ENCODE measurements around the gene ACSBG1.

Gene ACSBG1

DNA sequence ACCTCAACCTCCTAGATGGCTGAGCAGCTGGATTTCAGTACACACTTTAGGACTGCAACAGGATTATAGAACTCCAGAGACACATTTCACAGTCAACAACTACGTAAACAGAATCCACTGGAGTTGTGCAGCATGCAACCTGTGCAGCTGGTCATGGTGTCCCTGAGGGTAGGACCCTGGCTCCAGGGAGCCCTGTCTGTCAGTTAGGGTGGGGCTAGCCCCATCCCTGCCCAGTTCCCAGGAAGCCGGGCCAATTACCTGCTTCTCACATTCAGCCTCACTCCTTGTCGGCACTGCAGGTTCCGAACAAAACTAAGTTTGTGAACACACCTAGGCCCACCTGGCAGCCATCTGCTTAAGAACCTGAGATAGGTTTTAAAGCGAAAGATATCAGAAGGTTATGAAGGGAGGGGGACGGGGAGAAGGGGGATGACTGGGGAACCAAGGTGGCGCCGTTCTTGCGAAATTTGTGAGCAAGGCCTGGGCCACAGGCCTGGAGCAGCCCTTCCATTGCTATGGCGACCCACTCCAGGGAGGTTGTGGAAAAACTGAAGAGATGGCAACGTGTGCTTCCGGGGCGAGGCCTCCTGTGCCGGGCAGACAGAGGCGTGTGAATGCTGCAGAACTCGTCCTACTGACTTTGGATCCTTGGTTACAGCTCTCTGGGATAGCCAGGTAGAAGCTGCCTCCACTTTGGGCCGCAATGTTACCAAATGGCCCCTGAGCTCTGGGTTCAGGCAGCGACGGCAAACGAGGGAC, 25.3 kb downstream of the ACSBG1 start:
- H3K27me3 Mint-ChIP-seq = peaks cover 13 to 26% of the 10 kb centered on the region in 2 donors
- H3K36me3 Mint-ChIP-seq (ENCODE audit: insufficient read depth) = no peaks in the 10 kb centered on the region
- H3K27ac Mint-ChIP-seq = no peak overlapping the region
- no peak for ATAC-seq (replicated peaks)
- no peaks in the 10 kb centered on the region for H3K9me3 Mint-ChIP-seq
- H3K4me3 Mint-ChIP-seq = no peak overlapping the region
- H3K4me1 Mint-ChIP-seq (ENCODE audit: low read depth in 2 of 2) = no peaks in the 10 kb centered on the region
- DNase-seq = no peak

DNA sequence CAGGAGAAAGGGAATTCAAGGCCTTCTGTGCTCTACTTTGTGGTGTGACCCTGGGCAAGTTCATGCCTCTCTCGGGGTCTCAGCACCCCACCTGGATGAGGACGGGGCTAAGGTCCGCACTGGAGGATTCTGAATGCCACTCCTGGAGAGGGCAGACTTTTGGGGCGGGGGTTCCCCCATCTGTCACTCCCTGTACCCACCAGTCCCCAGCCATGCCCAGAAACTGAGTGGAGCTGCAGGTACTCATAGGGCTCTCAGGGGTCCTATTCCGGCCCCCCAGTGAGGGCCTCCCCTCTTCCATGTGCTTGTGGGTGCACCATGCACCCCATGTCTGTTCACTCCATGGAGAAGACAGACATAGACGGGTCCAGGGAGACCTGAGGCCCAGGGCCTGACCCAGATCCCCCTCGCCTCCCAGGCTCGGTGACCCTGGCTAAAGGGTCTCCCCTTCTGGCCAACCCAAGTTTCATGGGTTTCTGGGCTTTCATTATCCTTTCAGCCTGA, 26.0 kb downstream of the ACSBG1 start:
- H3K27me3 Mint-ChIP-seq = peaks cover 13 to 22% of the 10 kb centered on the region in 2 donors
- no peak overlapping the region for H3K27ac Mint-ChIP-seq
- no peak for ATAC-seq (replicated peaks)

DNA sequence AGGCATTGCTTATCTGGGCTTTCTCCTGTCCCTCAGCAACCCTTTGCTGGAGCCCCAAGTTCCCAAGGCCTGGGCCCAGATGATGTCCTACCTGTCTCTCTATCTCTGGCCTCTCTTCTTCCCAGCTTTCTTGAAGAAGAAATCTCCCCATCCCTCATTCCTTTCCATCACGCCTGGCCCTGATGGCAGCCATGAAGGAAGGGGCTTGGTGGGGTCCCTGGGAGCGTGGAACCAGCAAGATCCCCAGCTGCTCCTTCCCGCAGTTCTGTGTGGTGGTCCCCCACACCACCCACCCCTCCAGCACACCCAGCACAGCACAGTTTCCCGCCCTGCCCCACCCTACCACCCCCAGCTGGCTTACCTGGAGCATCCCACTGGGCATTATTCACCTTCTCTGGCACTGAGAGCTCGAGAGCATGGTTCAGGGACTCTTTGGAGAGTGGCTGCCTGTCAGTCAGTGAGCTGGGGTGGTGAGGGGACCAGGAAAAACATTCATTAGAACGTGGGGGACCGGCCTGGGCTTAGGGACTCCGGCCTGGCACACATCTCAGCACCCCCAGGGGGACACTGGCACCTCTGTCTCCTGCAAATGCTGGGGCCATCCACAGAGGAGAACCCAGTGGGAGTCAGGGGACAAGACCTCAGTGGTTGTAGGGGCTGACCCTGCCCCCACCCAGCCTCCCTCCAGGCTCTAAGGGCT, 26.6 kb downstream of the ACSBG1 start:
- Mint-ChIP-seq H3K27ac (no peak overlapping the region), H3K27me3 (peaks cover 7 to 16% of the 10 kb centered on the region in 2 donors), H3K4me3 (no peak overlapping the region), H3K36me3 (ENCODE audit: insufficient read depth) (no peaks in the 10 kb centered on the region), H3K4me1 (ENCODE audit: low read depth in 2 of 2) (no peaks in the 10 kb centered on the region), H3K9me3 (no peaks in the 10 kb centered on the region)
- DNase-seq (no peak), ATAC-seq (replicated peaks) (no peak)

More for the DNA sequence above, 26.0 kb downstream of the ACSBG1 start:
- H3K36me3 Mint-ChIP-seq (ENCODE audit: insufficient read depth) = no peaks in the 10 kb centered on the region
- no peak overlapping the region for H3K4me3 Mint-ChIP-seq
- no peaks in the 10 kb centered on the region for H3K4me1 Mint-ChIP-seq (ENCODE audit: low read depth in 2 of 2)
- DNase-seq = no peak
- no peaks in the 10 kb centered on the region for H3K9me3 Mint-ChIP-seq

DNA sequence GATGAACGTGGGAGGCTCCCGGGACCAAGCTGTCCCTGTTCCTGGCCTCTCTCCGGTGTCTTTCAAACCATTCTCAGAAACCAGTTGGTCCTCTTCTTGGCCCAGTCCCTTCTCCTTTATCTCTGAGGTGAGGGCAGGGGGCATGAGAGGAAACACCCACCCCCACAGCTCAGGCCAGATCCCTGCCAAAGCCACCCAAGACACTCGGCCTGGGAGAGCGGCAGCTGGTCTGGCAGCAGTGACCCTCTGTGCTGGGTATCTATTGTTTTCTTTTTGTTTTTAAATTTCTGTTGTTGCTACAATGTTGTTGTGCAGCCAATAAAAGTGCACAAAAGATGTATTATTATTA, 27.3 kb downstream of the ACSBG1 start:
- H3K27ac Mint-ChIP-seq = no peak overlapping the region

DNA sequence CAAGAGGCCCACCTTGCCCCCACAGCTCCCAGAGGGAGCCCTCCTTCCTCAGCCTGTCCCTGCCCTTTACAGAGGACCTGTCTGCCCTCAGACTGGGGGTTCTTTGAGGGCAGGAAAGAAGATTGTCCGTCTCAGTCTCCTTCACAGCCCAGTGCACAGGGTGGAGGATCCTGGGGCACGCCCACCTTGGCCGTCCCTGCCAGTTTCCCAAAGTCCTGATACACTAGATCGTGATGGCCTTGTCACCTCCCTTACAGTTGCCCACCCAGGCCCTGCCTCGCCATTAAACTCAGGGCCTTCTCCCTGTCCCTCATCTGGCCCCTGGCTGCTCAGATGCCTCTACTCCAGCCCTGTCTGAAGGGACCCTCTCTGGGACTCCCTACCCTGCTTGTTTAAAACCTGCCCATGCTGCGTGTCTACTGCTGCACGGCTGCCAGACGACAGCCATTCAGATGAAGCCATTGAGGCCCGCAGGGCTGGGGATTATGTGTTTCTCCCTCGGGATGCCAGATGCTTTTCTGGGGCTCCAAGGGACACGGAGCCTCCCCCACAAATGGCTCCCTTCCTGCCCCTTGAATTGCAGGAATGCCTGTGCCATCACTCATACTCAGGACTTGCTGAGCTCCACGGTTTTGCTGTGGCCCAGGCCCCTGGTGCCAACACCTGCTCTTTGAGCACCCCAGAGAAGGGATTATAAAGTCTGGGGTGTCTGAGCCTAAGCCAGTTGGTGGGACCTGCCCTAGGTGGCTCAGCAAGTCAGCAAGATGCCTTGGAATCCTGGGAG, 27.8 kb downstream of the ACSBG1 start:
- ATAC-seq (replicated peaks) (no peak), DNase-seq (no peak)
- H3K36me3 Mint-ChIP-seq (ENCODE audit: insufficient read depth) = no peaks in the 10 kb centered on the region
- no peak overlapping the region for H3K27ac Mint-ChIP-seq
- peaks cover 0 to 3% of the 10 kb centered on the region in 2 donors for H3K27me3 Mint-ChIP-seq
- H3K4me3 Mint-ChIP-seq = no peak overlapping the region
- no peaks in the 10 kb centered on the region for H3K9me3 Mint-ChIP-seq
- no peaks in the 10 kb centered on the region for H3K4me1 Mint-ChIP-seq (ENCODE audit: low read depth in 2 of 2)

More for the DNA sequence above, 27.3 kb downstream of the ACSBG1 start:
- H3K36me3 Mint-ChIP-seq (ENCODE audit: insufficient read depth) = no peaks in the 10 kb centered on the region
- H3K4me3 Mint-ChIP-seq = no peak overlapping the region
- ATAC-seq (replicated peaks) = no peak
- no peaks in the 10 kb centered on the region for H3K9me3 Mint-ChIP-seq
- no peak for DNase-seq
- H3K27me3 Mint-ChIP-seq = peaks cover 3 to 9% of the 10 kb centered on the region in 2 donors
- no peaks in the 10 kb centered on the region for H3K4me1 Mint-ChIP-seq (ENCODE audit: low read depth in 2 of 2)

DNA sequence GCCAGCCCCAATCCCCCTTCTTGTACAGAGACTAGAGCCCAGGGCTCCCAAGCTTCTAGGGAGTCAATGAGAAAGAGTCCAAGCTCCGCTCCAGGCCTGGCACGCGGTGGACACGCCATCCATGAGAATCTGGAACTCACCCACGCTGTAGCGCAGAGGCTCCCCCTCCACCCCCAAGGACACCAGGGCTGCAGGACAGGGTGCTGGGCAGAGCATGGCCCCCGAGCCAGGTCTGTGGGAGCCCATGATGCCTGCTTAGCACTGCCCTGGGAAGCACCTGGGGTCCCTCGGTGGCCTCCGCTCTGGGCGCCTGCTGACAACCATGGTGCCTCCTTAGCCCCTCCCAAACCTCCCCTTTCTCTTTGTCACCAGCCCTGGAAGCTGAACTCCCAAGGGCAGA, 28.5 kb downstream of the ACSBG1 start:
- Mint-ChIP-seq H3K27me3 (no peaks in the 10 kb centered on the region), H3K4me3 (no peak overlapping the region), H3K9me3 (no peaks in the 10 kb centered on the region), H3K36me3 (ENCODE audit: insufficient read depth) (no peaks in the 10 kb centered on the region), H3K27ac (no peak overlapping the region), H3K4me1 (ENCODE audit: low read depth in 2 of 2) (no peaks in the 10 kb centered on the region)
- ATAC-seq (replicated peaks) (no peak), DNase-seq (no peak)

DNA sequence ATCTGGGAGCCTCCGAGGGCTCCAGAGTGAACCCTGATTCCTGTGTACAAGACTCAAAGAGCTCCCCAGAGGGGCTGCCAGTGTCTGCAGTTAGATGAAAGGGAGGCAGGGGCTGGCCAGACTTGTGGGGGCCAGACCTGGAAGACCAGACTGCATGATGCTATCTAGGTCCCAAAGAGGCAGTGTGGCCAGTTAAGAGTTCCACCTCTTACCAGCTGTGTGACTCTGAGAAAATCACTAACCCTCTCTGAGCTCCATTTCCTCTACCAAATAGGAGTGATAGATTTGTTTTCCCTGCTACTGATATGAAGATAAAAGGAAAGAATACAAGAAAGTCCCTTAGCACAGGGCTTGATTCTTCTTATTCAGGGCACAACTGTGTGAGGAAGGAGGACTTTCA, 29.0 kb downstream of the ACSBG1 start:
- Mint-ChIP-seq H3K4me1 (ENCODE audit: low read depth in 2 of 2) (no peaks in the 10 kb centered on the region), H3K4me3 (no peak overlapping the region), H3K36me3 (ENCODE audit: insufficient read depth) (no peaks in the 10 kb centered on the region), H3K9me3 (no peaks in the 10 kb centered on the region), H3K27me3 (no peaks in the 10 kb centered on the region), H3K27ac (no peak overlapping the region)
- DNase-seq = no peak
- no peak for ATAC-seq (replicated peaks)

DNA sequence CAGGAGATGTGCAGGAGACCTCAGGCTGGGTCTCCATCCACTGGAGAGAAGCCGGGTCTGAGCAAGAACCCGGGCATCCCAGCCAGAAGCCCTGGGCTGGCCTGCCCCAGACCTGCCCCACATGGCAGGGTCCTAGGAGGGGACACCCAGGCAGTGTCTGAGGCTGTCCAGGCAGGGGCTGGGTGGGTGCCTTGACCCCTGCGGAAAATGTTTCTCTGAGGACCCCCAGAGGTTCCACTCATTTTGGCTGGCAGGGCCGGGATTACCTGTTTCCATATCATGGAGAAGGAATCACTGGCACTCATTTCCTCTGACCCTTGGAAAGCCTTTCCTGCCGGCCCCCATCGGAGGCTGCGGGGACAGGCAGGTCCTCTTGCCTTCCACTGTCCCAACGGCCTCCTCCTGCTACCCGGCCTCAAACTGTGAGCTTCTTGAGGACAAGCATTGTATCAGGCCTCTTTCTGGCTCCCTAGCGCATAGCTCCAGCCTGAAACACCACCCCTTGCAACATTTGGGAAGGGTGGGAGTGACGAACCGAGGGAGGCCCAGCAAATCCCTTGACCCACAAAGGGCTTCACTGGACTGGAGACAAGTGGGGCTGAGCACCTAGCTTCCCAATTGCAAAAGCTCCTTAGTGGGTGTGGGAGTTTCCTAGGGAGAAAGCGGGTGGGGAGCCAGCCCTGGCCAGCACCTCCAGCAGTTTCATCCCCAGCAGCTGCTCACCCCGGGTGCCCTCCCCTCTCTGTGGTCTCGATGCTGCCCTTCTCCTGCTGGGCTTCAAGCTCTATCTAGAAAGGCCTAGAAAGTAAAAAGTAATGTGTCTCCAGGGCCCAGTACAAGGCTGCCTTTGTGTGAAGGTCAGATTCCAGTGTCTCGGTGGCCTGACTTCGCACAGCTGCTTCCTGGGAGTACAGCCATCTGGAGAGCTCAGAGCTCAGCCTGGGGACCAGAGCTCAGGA, 29.7 kb downstream of the ACSBG1 start:
- H3K27me3 Mint-ChIP-seq = no peaks in the 10 kb centered on the region
- H3K4me3 Mint-ChIP-seq = no peak overlapping the region
- no peaks in the 10 kb centered on the region for H3K4me1 Mint-ChIP-seq (ENCODE audit: low read depth in 2 of 2)
- no peaks in the 10 kb centered on the region for H3K36me3 Mint-ChIP-seq (ENCODE audit: insufficient read depth)
- H3K9me3 Mint-ChIP-seq = no peaks in the 10 kb centered on the region
- no peak for DNase-seq
- no peak for ATAC-seq (replicated peaks)
- H3K27ac Mint-ChIP-seq = no peak overlapping the region

DNA sequence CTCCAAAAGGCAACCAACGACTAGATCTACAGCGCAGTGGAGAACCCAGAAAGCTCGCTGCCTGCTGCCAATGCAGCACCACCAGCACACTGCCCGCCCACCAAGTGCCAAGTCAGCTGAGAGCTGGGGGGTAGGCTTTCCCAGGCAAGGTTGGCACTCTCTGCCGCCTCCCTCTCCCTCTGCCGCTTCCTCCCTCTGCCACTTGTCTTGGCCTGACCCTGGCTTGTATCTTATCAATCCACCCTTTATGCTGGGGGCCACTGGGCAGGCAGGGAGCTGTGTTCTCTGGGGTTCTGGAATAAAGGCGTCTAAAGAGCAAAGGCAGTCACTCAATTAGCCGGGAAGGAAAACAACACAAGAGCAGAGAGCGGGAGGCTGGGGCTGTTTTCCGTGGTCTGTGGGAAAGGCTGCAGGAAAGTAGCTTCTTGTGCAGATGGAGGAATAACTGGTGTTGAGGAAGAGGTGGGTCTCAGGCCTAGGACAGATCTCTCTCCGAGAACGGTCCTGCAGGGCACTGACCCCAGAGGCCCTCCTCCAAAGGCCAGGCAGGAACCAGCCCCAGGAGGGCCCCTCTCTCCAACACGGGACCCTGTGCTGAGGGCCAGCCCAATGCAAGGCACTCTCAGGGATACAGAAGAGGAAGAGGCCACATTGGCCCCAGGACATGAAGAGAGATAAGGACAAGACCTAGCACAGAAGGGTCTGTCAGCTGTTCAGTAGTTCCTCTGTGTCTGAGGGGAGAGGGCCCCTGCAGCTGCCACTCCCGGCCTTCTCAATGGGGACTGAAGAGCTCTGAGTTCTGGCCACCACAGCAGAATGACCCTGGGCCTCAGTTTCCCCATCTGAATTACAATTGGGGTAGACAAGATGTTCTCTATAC, 30.8 kb downstream of the ACSBG1 start:
- ATAC-seq (replicated peaks) (no peak), DNase-seq (no peak)
- Mint-ChIP-seq H3K36me3 (ENCODE audit: insufficient read depth) (no peaks in the 10 kb centered on the region), H3K27ac (no peak overlapping the region), H3K4me1 (ENCODE audit: low read depth in 2 of 2) (no peaks in the 10 kb centered on the region), H3K9me3 (no peaks in the 10 kb centered on the region), H3K4me3 (no peak overlapping the region), H3K27me3 (no peaks in the 10 kb centered on the region)

DNA sequence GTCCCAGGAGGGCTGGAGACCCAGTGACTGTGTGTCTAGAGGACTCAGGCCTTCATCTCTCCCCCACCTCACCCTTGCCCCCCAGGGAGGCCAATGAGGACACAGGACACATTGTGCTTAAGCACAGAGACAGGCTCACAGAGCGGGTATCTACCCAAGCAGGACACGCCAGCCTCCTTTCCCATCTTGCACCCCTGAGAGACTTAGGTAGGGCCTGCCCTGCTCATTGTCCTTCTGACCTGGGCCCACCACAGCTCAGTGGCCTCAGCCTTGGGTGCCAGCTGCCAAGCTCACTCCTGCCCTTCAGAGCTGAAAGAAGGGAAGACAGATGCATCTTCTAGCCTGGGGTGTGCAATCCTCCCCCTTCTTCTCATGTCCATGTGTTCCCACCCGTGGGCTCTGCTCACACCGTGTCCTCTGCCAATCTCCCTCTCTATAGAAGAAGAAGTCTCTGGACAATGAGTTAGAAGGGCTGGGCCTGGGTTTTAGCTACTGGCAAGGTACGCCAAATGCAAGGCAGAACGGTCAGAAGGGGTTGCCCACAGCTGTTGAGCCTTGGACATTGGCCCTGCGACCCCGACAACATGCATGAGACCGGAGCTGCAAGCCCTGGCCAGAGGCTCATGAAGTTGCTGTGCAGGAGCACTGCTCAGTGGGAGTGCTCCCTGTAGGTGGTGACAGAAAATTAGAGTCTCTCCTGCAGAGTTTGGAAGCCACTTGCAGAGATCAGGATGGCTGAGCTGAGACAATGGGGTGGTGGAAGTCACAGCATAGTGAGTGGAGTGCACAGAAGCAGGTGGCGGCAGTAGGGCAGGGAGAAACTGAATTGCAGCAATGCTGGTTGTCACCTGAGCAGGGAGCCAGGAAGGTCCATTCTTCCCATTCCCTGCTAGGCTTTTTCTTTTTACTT, 32.8 kb downstream of the ACSBG1 start:
- Mint-ChIP-seq H3K9me3 (no peaks in the 10 kb centered on the region), H3K27me3 (no peaks in the 10 kb centered on the region), H3K4me1 (ENCODE audit: low read depth in 2 of 2) (no peaks in the 10 kb centered on the region), H3K36me3 (ENCODE audit: insufficient read depth) (no peaks in the 10 kb centered on the region), H3K4me3 (no peak overlapping the region), H3K27ac (peak overlapping the region in 1 of 2 donors; percentile 23)
- ATAC-seq (replicated peaks) (no peak), DNase-seq (no peak)

DNA sequence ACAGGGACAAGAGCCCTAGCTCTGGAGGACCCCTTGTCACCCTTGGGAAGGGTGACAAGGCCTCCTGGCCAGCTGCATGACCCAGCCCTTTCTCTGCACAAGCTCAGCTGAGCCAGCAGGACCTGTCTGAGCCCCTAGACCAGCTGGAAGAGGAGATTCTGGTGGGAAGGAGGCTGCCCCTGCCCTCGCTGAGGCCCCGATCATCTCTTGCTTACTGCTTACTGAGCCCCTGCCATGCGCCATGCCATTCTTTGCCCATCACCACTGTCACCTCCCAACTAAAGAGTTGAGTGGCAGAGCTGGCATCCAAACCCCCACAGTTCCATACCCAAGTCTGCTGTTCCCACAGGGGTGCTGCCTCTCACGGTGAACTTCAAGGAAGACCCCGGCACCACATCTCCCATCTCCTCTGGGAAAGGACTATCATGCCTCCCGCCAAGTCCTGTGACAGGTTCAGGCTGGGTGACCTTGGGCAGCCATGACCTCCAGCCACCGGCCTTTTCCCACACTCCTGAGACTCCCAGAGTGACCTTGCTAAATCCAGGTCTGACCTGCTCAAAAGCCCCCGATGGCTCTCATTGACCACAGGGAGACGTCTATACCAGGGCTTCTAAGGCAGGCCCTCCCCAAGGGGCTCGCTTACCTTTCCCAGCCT, 34.0 kb downstream of the ACSBG1 start:
- ATAC-seq (replicated peaks) (no peak), DNase-seq (no peak)
- Mint-ChIP-seq H3K9me3 (no peaks in the 10 kb centered on the region), H3K27ac (no peak overlapping the region), H3K27me3 (no peaks in the 10 kb centered on the region), H3K36me3 (ENCODE audit: insufficient read depth) (no peaks in the 10 kb centered on the region), H3K4me1 (ENCODE audit: low read depth in 2 of 2) (peaks cover 0 to 4% of the 10 kb centered on the region in 2 donors), H3K4me3 (no peak overlapping the region)

Measured in effector memory CD8-positive, alpha-beta T cell (primary cell).